ENCODE measurements around the gene HPS4.

DNA sequence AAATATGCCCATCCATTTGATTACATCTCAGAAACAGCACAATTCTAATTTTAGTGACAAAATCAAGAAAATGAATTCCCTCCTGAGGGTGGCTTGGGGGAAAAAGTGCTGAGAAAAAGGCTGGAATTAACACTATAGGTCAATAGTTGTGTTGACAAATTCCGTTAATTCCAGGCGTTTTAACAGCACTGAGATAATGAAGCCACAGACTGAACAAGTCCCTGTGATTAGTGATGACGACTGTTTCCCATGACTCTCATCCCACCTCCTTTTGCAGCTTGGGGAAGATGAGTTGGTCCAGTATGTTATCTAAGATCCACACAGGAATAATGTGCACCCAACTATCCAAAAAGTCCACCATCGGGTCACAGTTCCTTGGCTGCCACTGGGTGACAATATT is 12.9 kb upstream of the HPS4 start:
- TF ChIP-seq, protein P1, sequence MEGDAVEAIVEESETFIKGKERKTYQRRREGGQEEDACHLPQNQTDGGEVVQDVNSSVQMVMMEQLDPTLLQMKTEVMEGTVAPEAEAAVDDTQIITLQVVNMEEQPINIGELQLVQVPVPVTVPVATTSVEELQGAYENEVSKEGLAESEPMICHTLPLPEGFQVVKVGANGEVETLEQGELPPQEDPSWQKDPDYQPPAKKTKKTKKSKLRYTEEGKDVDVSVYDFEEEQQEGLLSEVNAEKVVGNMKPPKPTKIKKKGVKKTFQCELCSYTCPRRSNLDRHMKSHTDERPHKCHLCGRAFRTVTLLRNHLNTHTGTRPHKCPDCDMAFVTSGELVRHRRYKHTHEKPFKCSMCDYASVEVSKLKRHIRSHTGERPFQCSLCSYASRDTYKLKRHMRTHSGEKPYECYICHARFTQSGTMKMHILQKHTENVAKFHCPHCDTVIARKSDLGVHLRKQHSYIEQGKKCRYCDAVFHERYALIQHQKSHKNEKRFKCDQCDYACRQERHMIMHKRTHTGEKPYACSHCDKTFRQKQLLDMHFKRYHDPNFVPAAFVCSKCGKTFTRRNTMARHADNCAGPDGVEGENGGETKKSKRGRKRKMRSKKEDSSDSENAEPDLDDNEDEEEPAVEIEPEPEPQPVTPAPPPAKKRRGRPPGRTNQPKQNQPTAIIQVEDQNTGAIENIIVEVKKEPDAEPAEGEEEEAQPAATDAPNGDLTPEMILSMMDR (IDR thresholded peaks at IDR 0.05): no peak
- no peak for TF ChIP-seq POLR2A (IDR thresholded peaks at IDR 0.05)
